ENCODE results near the gene ELMO1.
"Not testable (repeated sequence)": the region's sequence is repeated elsewhere in the genome, so short reads cannot be mapped to it uniquely, and the experiment has no call there.

The ELMO1 gene

GRCh38 chr7:36978461-36978860 is 470.2 kb downstream of the ELMO1 start:
- H3K9me3 ChIP-seq = no peaks in the 10 kb centered on the region
- no peaks in the 10 kb centered on the region for H3K27me3 ChIP-seq
- DNase-seq = no peak
- TF ChIP-seq CTCF (IDR thresholded peaks at IDR 0.05) = no peak
- H3K27ac ChIP-seq = no peak overlapping the region
- H3K36me3 ChIP-seq = no peaks in the 10 kb centered on the region
- intact Hi-C loops (cut with DNase I; ENCODE audit: low total_unique reads) = no loop called here
- H3K4me1 ChIP-seq = no peaks in the 10 kb centered on the region
- no peak overlapping the region for H3K4me3 ChIP-seq

GRCh38 chr7:36977878-36978277 is 470.8 kb downstream of the ELMO1 start:
- no peak for TF ChIP-seq CTCF (IDR thresholded peaks at IDR 0.05)
- no peak overlapping the region for H3K27ac ChIP-seq
- H3K36me3 ChIP-seq = no peaks in the 10 kb centered on the region
- no peak overlapping the region for H3K4me3 ChIP-seq
- no peak for DNase-seq
- no peaks in the 10 kb centered on the region for H3K9me3 ChIP-seq
- intact Hi-C loops (cut with DNase I; ENCODE audit: low total_unique reads) = no loop called here
- H3K27me3 ChIP-seq = no peaks in the 10 kb centered on the region
- H3K4me1 ChIP-seq = no peaks in the 10 kb centered on the region

GRCh38 chr7:36973534-36973933 is 475.1 kb downstream of the ELMO1 start:
- intact Hi-C loops (cut with DNase I; ENCODE audit: low total_unique reads); H3K4me3 ChIP-seq; H3K27me3 ChIP-seq; H3K4me1 ChIP-seq; DNase-seq; H3K36me3 ChIP-seq; H3K27ac ChIP-seq; H3K9me3 ChIP-seq: not testable (repeated sequence)

GRCh38 chr7:36972140-36972518 is 476.5 kb downstream of the ELMO1 start:
- Histone ChIP-seq H3K36me3 (no peaks in the 10 kb centered on the region), H3K27me3 (no peaks in the 10 kb centered on the region)

GRCh38 chr7:36971515-36972139 is 477.0 kb downstream of the ELMO1 start:
- Histone ChIP-seq H3K4me1 (peaks cover 0 to 6% (median 0%) of the 10 kb centered on the region in 4 donors), H3K27ac (no peak overlapping the region), H3K27me3 (no peaks in the 10 kb centered on the region), H3K36me3 (no peaks in the 10 kb centered on the region), H3K4me3 (no peak overlapping the region), H3K9me3 (no peaks in the 10 kb centered on the region)
- DNase-seq = no peak
- intact Hi-C loops (cut with DNase I; ENCODE audit: low total_unique reads) = no loop called here
- no peak for TF ChIP-seq CTCF (IDR thresholded peaks at IDR 0.05)

More at GRCh38 chr7:36972140-36972518, 476.5 kb downstream of the ELMO1 start:
- Histone ChIP-seq H3K4me1 (peaks cover 0 to 6% (median 0%) of the 10 kb centered on the region in 4 donors), H3K4me3 (no peak overlapping the region), H3K9me3 (no peaks in the 10 kb centered on the region), H3K27ac (no peak overlapping the region)
- TF ChIP-seq CTCF (IDR thresholded peaks at IDR 0.05) = no peak
- DNase-seq = no peak
- intact Hi-C loops (cut with DNase I; ENCODE audit: low total_unique reads) = no loop called here

GRCh38 chr7:36970551-36971514 is 477.8 kb downstream of the ELMO1 start:
- no peaks in the 10 kb centered on the region for H3K36me3 ChIP-seq
- no peak overlapping the region for H3K4me3 ChIP-seq
- no peaks in the 10 kb centered on the region for H3K9me3 ChIP-seq
- DNase-seq = no peak
- H3K4me1 ChIP-seq = peaks cover 0 to 6% (median 0%) of the 10 kb centered on the region in 4 donors
- no peak for TF ChIP-seq CTCF (IDR thresholded peaks at IDR 0.05)
- intact Hi-C loops (cut with DNase I; ENCODE audit: low total_unique reads) = no loop called here
- no peak overlapping the region for H3K27ac ChIP-seq
- no peaks in the 10 kb centered on the region for H3K27me3 ChIP-seq

Data from tibial artery (tissue), 4 donors.